HepG2 (cell line): ENCODE measurements around the gene HES1. TPM values are rescaled to one million over a fixed set of nuclear protein-coding genes. Genes with fewer than 3 reads are reported as not detected.

Experiments
- ADNP ChIP-seq: sonication (generic); formaldehyde crosslinking; IDR thresholded peaks from 2 replicates; pipeline ENCODE4 v1.4.0; 2020; ENCODE audit warnings: missing genetic modification reagents
- ATF3 ChIP-seq: sonication (generic); formaldehyde crosslinking; IDR thresholded peaks from 2 replicates; pipeline ENCODE4 v1.4.0; 2020; ENCODE audit warnings: missing genetic modification reagents
- CENPT ChIP-seq: sonication (generic); formaldehyde crosslinking; IDR thresholded peaks from 2 replicates; pipeline ENCODE4 v1.8.0; 2022; ENCODE audit warnings: low read depth, mild to moderate bottlenecking, moderate library complexity, missing genetic modification reagents
- DBP ChIP-seq: sonication (generic); formaldehyde crosslinking; IDR thresholded peaks from 2 replicates; pipeline ENCODE4 v1.4.0; 2020; ENCODE audit warnings: missing genetic modification reagents; ENCODE audit errors: not compliant biosample characterization
- DRAP1 ChIP-seq: IDR thresholded peaks from 2 replicates; pipeline ENCODE4 v1.6.1; 2016; ENCODE audit warnings: missing genetic modification reagents, missing compliant biosample characterization
- DZIP1 ChIP-seq: sonication (generic); formaldehyde crosslinking; IDR thresholded peaks from 2 replicates; pipeline ENCODE4 v1.5.0; 2020; ENCODE audit warnings: mild to moderate bottlenecking, missing genetic modification reagents
- EZH2 ChIP-seq: conservative IDR thresholded peaks from 2 replicates; pipeline ENCODE4 v1.6.1; 2012; ENCODE audit warnings: mild to moderate bottlenecking, low read depth, low read length, moderate library complexity
- MAZ ChIP-seq, 2 experiments: sonication (generic) in 1 of 2; formaldehyde crosslinking in 1 of 2; IDR thresholded peaks; 2 replicates each; pipeline versions ENCODE4 v1.5.0 to v1.6.1; 2012 to 2020; ENCODE audit warnings: low read depth in 2 of 2, mild to moderate bottlenecking in 2 of 2, borderline replicate concordance in 1 of 2, improper control_type of control experiment in 1 of 2, low read length in 1 of 2, missing genetic modification reagents in 1 of 2, moderate library complexity in 1 of 2
- MED8 ChIP-seq: sonication (generic); formaldehyde crosslinking; IDR thresholded peaks from 2 replicates; pipeline ENCODE4 v1.8.1; 2023; ENCODE audit warnings: mild to moderate bottlenecking, missing genetic modification reagents; ENCODE audit not compliant: insufficient replicate concordance
- NFE2L1 ChIP-seq: sonication (generic); formaldehyde crosslinking; IDR thresholded peaks from 2 replicates; pipeline ENCODE4 v1.4.0; 2020; ENCODE audit warnings: missing genetic modification reagents, mild to moderate bottlenecking, borderline replicate concordance
- NR2F6 ChIP-seq, 2 experiments: IDR thresholded peaks; 2 replicates each; pipeline ENCODE4 v1.6.1; 2016; ENCODE audit warnings: antibody characterized with exemption in 1 of 2, mild to moderate bottlenecking in 1 of 2
- TGIF2 ChIP-seq: IDR thresholded peaks from 2 replicates; pipeline ENCODE4 v1.6.1; 2016; ENCODE audit warnings: control low read depth, missing compliant biosample characterization
- ZMAT3 ChIP-seq: sonication (generic); formaldehyde crosslinking; conservative IDR thresholded peaks from 2 replicates; pipeline ENCODE4 v1.7.0; 2021; ENCODE audit warnings: missing genetic modification reagents
- ZNF136 ChIP-seq: sonication (generic); formaldehyde crosslinking; IDR thresholded peaks from 2 replicates; pipeline ENCODE4 v1.8.1; 2022; ENCODE audit warnings: low read depth, mild to moderate bottlenecking, moderate library complexity, missing genetic modification reagents
- ZNF251 ChIP-seq: sonication (generic); formaldehyde crosslinking; IDR thresholded peaks from 2 replicates; pipeline ENCODE4 v1.9.0; 2021; ENCODE audit warnings: mild to moderate bottlenecking, missing genetic modification reagents
- ZNF253 ChIP-seq: sonication (generic); formaldehyde crosslinking; IDR thresholded peaks from 2 replicates; pipeline ENCODE4 v1.8.0; 2022; ENCODE audit warnings: mild to moderate bottlenecking, missing genetic modification reagents, borderline replicate concordance
- ZNF281 ChIP-seq: sonication (generic); formaldehyde crosslinking; IDR thresholded peaks from 2 replicates; pipeline ENCODE4 v1.4.0; 2020; ENCODE audit warnings: missing genetic modification reagents, borderline replicate concordance
- ZNF33A ChIP-seq: sonication (generic); formaldehyde crosslinking; IDR thresholded peaks from 2 replicates; pipeline ENCODE4 v1.5.1; 2020; ENCODE audit warnings: missing genetic modification reagents, mild to moderate bottlenecking, moderate library complexity, borderline replicate concordance
- ZNF510 ChIP-seq: sonication (generic); formaldehyde crosslinking; IDR thresholded peaks from 2 replicates; pipeline ENCODE4 v1.4.0; 2020; ENCODE audit warnings: low read depth, mild to moderate bottlenecking, missing genetic modification reagents
- ZNF720 ChIP-seq: sonication (generic); formaldehyde crosslinking; IDR thresholded peaks from 2 replicates; pipeline ENCODE4 v1.4.0; 2020; ENCODE audit warnings: missing genetic modification reagents
- ZNF75D ChIP-seq: sonication (generic); formaldehyde crosslinking; IDR thresholded peaks from 2 replicates; pipeline ENCODE4 v1.8.1; 2023; ENCODE audit warnings: missing genetic modification reagents, mild to moderate bottlenecking, borderline replicate concordance
- ZNF839 ChIP-seq: sonication (generic); formaldehyde crosslinking; IDR thresholded peaks from 2 replicates; pipeline ENCODE4 v1.4.0; 2020; ENCODE audit warnings: missing genetic modification reagents, mild to moderate bottlenecking, borderline replicate concordance
- polyA plus RNA-seq, 8 experiments: library from polyadenylated mRNA; depleted of rRNA in 3 of 8; stranded (reverse) in 7 of 8; unstranded in 1 of 8; fragments of >200 nt; fragmentation: Illumina TruSeq in 4 of 8; extraction: Trizol in 4 of 8; gene quantifications; 2 replicates each; pipeline versions ENCODE4 v1.2.1 to v1.2.3, GENCODE V29; 2011 to 2016; ENCODE audit warnings: low read depth in 4 of 8, missing spikeins in 1 of 8, mixed read lengths in 1 of 8; ENCODE audit not compliant: insufficient read depth in 1 of 8
- total RNA-seq, 5 experiments: library from RNA; depleted of rRNA; stranded (reverse); fragments of >200 nt; fragmentation: Illumina TruSeq; extraction: Trizol; gene quantifications; 2 replicates each; pipeline ENCODE4 v1.2.3, GENCODE V29; 2016; ENCODE audit warnings: low read depth in 1 of 5

HES1 gene
- total and polyA plus RNA-seq, 2 of the 13 experiments (the other 11 are each of a cell fraction or from before 2014, with no cell fraction given), result 15.4 to 19.8 TPM

GRCh38 chr3:194141415-194142155 is 5.6 kb downstream of the HES1 start (continued):
- no peak for TF ChIP-seq DZIP1
- no peak for TF ChIP-seq CENPT (CRISPR knock-in tag)
- TF ChIP-seq NR2F6 (IDR thresholded peaks at IDR 0.05), result no peak
- peak; percentile 16 for TF ChIP-seq NR2F6 (CRISPR knock-in tag; IDR thresholded peaks at IDR 0.05)
- TF ChIP-seq ZNF720 (CRISPR knock-in tag), result no peak
- TF ChIP-seq ZMAT3 (CRISPR knock-in tag), result no peak
- no peak for TF ChIP-seq ZNF251 (CRISPR knock-in tag)
- TF ChIP-seq ZNF839 (CRISPR knock-in tag), result no peak
- no peak for TF ChIP-seq ZNF75D (CRISPR knock-in tag)
- peak; percentile 37; the same call in 1 of the 2 replicates for TF ChIP-seq DRAP1
- TF ChIP-seq ZNF253 (CRISPR knock-in tag), result no peak
- peak; percentile 49; the same call in 1 of the 2 replicates for TF ChIP-seq TGIF2 (CRISPR knock-in tag)
- TF ChIP-seq EZH2, result no peak
- TF ChIP-seq MAZ (IDR thresholded peaks at IDR 0.05; ENCODE audit: borderline replicate concordance, low read depth, low read length), result peak; percentile 41; the same call in 1 of the 2 replicates
- TF ChIP-seq MAZ (CRISPR knock-in tag; IDR thresholded peaks at IDR 0.05; ENCODE audit: low read depth), result no peak
- TF ChIP-seq ADNP (CRISPR knock-in tag), result no peak
- no peak for TF ChIP-seq ATF3 (CRISPR knock-in tag)
- no peak for TF ChIP-seq MED8 (CRISPR knock-in tag)
- TF ChIP-seq ZNF510 (CRISPR knock-in tag), result no peak
- no peak for TF ChIP-seq DBP (CRISPR knock-in tag)
- no peak for TF ChIP-seq ZNF33A (CRISPR knock-in tag)
- TF ChIP-seq ZNF281 (CRISPR knock-in tag), result no peak; the same call in 1 of the 2 replicates
- TF ChIP-seq ZNF136 (CRISPR knock-in tag), result no peak
- no peak for TF ChIP-seq NFE2L1 (CRISPR knock-in tag)
